ENCODE measurements around the gene GREM1. TPM values are rescaled to one million over a fixed set of nuclear protein-coding genes. Genes with fewer than 3 reads are reported as not detected.

GREM1 gene
- total and polyA plus RNA-seq, 2 experiments from 2014 or later = 0.27 to 1.0 TPM

DNA sequence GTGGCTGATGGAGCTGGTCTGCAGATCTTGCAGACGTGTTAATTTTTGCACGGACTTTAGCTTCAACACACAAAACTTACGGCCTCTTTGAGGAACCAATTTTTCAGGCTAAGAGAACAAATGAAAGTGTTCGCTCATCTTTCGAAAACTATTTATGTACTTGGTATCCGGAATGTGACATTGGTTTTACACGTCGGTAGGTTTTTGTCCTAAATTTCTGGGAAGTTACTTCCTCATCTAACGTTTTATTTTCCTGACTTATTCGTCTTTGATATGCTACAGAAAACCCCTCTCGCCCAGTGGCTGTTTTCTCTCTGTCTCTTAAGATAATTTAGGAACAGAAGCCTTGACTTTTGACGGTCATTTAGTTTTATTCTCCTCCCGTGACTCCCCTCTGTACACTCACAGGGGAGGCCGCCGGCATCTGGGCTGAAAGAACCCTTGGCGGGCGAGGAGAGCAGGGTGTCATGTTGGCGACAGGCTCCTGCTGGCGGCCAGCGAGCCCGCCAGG is 834 bp upstream of the GREM1 start:
- Histone ChIP-seq H3K4me2 (peak overlapping the region; percentile 88), H3K36me3 (ENCODE audit: insufficient read depth) (no peaks in the 10 kb centered on the region), H2AFZ (peak overlapping the region; percentile 96), H3K9me2 (ENCODE audit: insufficient read depth) (no peaks in the 10 kb centered on the region), H3K79me2 (replicated peaks; ENCODE audit: insufficient read depth) (no peaks in the 10 kb centered on the region), H3K4me1 (ENCODE audit: insufficient read depth) (peaks cover 26% of the 10 kb centered on the region), H3K27ac (ENCODE audit: low read depth) (no peak overlapping the region), H4K20me1 (replicated peaks; ENCODE audit: insufficient read depth) (no peaks in the 10 kb centered on the region), H3K4me3 (peak overlapping the region; percentile 70), H3F3A (replicated peaks; ENCODE audit: low read depth) (no peaks in the 10 kb centered on the region; the same call in 1 of the 2 replicates), H3K27me3 (ENCODE audit: insufficient read depth) (peaks cover 85% of the 10 kb centered on the region)
- H3K36me3 Mint-ChIP-seq (ENCODE audit: low read depth) = no peaks in the 10 kb centered on the region; the same call in 2 of the 3 replicates
- peaks cover 22% of the 10 kb centered on the region for H3K4me1 Mint-ChIP-seq
- ATAC-seq (peak; percentile 23), DNase-seq (ENCODE audit: low spot score) (no peak)
- H3K9me3 Mint-ChIP-seq = 0 out of 3 replicates have a peak, but pooled peaks cover 2% of the 10 kb centered on the region
- H3K4me3 Mint-ChIP-seq = peak overlapping the region; percentile 65
- peak; percentile 70 for TF ChIP-seq EZH2 (IDR thresholded peaks at IDR 0.05; ENCODE audit: low read depth, unreplicated experiment)
- TF ChIP-seq ZNF331 (CRISPR knock-in tag; IDR thresholded peaks at IDR 0.05; ENCODE audit: low read depth) = no peak
- no peak for TF ChIP-seq CREB1 (CRISPR knock-in tag; IDR thresholded peaks at IDR 0.05; ENCODE audit: low read depth)
- no peak for TF ChIP-seq CTCF (conservative IDR thresholded peaks at IDR 0.05; ENCODE audit: low read depth in 2 of 2)
- no peak for TF ChIP-seq NANOG (IDR thresholded peaks at IDR 0.05; ENCODE audit: borderline replicate concordance)
- H3K27ac Mint-ChIP-seq = no peak overlapping the region
- H3K27me3 Mint-ChIP-seq (ENCODE audit: insufficient read depth, low read depth, poor library complexity) = peaks cover 55% of the 10 kb centered on the region

GRCh38 chr15:32718227-32718820 is 520 bp downstream of the GREM1 start:
- Histone ChIP-seq H3K36me3 (ENCODE audit: insufficient read depth) (no peaks in the 10 kb centered on the region), H3K4me3 (peak overlapping the region; percentile 70), H3K4me2 (peak overlapping the region; percentile 88), H3K27me3 (ENCODE audit: insufficient read depth) (peaks cover 91% of the 10 kb centered on the region), H3K4me1 (ENCODE audit: insufficient read depth) (peaks cover 26% of the 10 kb centered on the region), H3K27ac (ENCODE audit: low read depth) (no peak overlapping the region), H4K20me1 (replicated peaks; ENCODE audit: insufficient read depth) (no peaks in the 10 kb centered on the region), H2AFZ (peak overlapping the region; percentile 90), H3K9me2 (ENCODE audit: insufficient read depth) (no peaks in the 10 kb centered on the region), H3F3A (replicated peaks; ENCODE audit: low read depth) (no peaks in the 10 kb centered on the region; the same call in 1 of the 2 replicates), H3K79me2 (replicated peaks; ENCODE audit: insufficient read depth) (no peaks in the 10 kb centered on the region)
- 0 out of 3 replicates have a peak, but pooled peaks cover 2% of the 10 kb centered on the region for H3K9me3 Mint-ChIP-seq
- H3K4me3 Mint-ChIP-seq = peak overlapping the region; percentile 63
- no peak overlapping the region for H3K27ac Mint-ChIP-seq
- DNase-seq (ENCODE audit: low spot score) = peak; percentile 68
- peaks cover 22% of the 10 kb centered on the region for H3K4me1 Mint-ChIP-seq
- H3K27me3 Mint-ChIP-seq (ENCODE audit: insufficient read depth, low read depth, poor library complexity) = peaks cover 56% of the 10 kb centered on the region
- ATAC-seq = peak; percentile 62
- no peaks in the 10 kb centered on the region; the same call in 2 of the 3 replicates for H3K36me3 Mint-ChIP-seq (ENCODE audit: low read depth)
- TF ChIP-seq EZH2phosphoT487 (IDR thresholded peaks at IDR 0.05; ENCODE audit: unreplicated experiment) (peak; percentile 51), POLR2AphosphoS5 (IDR thresholded peaks at IDR 0.05; ENCODE audit: low read depth) (no peak), CREB1 (CRISPR knock-in tag; IDR thresholded peaks at IDR 0.05; ENCODE audit: low read depth) (no peak), EZH2 (IDR thresholded peaks at IDR 0.05; ENCODE audit: low read depth, unreplicated experiment) (peak; percentile 85)
- TF ChIP-seq, protein P1, sequence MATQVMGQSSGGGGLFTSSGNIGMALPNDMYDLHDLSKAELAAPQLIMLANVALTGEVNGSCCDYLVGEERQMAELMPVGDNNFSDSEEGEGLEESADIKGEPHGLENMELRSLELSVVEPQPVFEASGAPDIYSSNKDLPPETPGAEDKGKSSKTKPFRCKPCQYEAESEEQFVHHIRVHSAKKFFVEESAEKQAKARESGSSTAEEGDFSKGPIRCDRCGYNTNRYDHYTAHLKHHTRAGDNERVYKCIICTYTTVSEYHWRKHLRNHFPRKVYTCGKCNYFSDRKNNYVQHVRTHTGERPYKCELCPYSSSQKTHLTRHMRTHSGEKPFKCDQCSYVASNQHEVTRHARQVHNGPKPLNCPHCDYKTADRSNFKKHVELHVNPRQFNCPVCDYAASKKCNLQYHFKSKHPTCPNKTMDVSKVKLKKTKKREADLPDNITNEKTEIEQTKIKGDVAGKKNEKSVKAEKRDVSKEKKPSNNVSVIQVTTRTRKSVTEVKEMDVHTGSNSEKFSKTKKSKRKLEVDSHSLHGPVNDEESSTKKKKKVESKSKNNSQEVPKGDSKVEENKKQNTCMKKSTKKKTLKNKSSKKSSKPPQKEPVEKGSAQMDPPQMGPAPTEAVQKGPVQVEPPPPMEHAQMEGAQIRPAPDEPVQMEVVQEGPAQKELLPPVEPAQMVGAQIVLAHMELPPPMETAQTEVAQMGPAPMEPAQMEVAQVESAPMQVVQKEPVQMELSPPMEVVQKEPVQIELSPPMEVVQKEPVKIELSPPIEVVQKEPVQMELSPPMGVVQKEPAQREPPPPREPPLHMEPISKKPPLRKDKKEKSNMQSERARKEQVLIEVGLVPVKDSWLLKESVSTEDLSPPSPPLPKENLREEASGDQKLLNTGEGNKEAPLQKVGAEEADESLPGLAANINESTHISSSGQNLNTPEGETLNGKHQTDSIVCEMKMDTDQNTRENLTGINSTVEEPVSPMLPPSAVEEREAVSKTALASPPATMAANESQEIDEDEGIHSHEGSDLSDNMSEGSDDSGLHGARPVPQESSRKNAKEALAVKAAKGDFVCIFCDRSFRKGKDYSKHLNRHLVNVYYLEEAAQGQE (IDR thresholded peaks at IDR 0.05; ENCODE audit: unreplicated experiment) = no peak
- TF ChIP-seq, protein P2, sequence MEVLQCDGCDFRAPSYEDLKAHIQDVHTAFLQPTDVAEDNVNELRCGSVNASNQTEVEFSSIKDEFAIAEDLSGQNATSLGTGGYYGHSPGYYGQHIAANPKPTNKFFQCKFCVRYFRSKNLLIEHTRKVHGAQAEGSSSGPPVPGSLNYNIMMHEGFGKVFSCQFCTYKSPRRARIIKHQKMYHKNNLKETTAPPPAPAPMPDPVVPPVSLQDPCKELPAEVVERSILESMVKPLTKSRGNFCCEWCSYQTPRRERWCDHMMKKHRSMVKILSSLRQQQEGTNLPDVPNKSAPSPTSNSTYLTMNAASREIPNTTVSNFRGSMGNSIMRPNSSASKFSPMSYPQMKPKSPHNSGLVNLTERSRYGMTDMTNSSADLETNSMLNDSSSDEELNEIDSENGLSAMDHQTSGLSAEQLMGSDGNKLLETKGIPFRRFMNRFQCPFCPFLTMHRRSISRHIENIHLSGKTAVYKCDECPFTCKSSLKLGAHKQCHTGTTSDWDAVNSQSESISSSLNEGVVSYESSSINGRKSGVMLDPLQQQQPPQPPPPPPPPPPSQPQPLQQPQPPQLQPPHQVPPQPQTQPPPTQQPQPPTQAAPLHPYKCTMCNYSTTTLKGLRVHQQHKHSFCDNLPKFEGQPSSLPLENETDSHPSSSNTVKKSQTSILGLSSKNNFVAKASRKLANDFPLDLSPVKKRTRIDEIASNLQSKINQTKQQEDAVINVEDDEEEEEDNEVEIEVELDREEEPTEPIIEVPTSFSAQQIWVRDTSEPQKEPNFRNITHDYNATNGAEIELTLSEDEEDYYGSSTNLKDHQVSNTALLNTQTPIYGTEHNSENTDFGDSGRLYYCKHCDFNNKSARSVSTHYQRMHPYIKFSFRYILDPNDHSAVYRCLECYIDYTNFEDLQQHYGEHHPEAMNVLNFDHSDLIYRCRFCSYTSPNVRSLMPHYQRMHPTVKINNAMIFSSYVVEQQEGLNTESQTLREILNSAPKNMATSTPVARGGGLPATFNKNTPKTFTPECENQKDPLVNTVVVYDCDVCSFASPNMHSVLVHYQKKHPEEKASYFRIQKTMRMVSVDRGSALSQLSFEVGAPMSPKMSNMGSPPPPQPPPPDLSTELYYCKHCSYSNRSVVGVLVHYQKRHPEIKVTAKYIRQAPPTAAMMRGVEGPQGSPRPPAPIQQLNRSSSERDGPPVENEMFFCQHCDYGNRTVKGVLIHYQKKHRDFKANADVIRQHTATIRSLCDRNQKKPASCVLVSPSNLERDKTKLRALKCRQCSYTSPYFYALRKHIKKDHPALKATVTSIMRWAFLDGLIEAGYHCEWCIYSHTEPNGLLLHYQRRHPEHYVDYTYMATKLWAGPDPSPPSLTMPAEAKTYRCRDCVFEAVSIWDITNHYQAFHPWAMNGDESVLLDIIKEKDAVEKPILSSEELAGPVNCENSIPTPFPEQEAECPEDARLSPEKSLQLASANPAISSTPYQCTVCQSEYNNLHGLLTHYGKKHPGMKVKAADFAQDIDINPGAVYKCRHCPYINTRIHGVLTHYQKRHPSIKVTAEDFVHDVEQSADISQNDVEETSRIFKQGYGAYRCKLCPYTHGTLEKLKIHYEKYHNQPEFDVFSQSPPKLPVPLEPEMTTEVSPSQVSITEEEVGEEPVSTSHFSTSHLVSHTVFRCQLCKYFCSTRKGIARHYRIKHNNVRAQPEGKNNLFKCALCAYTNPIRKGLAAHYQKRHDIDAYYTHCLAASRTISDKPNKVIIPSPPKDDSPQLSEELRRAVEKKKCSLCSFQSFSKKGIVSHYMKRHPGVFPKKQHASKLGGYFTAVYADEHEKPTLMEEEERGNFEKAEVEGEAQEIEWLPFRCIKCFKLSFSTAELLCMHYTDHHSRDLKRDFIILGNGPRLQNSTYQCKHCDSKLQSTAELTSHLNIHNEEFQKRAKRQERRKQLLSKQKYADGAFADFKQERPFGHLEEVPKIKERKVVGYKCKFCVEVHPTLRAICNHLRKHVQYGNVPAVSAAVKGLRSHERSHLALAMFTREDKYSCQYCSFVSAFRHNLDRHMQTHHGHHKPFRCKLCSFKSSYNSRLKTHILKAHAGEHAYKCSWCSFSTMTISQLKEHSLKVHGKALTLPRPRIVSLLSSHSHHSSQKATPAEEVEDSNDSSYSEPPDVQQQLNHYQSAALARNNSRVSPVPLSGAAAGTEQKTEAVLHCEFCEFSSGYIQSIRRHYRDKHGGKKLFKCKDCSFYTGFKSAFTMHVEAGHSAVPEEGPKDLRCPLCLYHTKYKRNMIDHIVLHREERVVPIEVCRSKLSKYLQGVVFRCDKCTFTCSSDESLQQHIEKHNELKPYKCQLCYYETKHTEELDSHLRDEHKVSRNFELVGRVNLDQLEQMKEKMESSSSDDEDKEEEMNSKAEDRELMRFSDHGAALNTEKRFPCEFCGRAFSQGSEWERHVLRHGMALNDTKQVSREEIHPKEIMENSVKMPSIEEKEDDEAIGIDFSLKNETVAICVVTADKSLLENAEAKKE (CRISPR knock-in tag; IDR thresholded peaks at IDR 0.05) = no peak

Measured in GM23338 (cell line).